Liver (tissue), 5 donors: ENCODE measurements around the gene TAL1. TPM values are rescaled to one million over a fixed set of nuclear protein-coding genes. Genes with fewer than 3 reads are reported as not detected.

Experiments used
- HNF4A ChIP-seq, 2 donors: conservative IDR thresholded peaks; 2 replicates each; pipeline ENCODE4 v1.6.1; 2016; ENCODE audit warnings: antibody characterized with exemption in 2 of 2, mild to moderate bottlenecking in 2 of 2
- NR2F2 ChIP-seq: IDR thresholded peaks from 2 replicates; pipeline ENCODE4 v1.6.1; 2016; ENCODE audit warnings: antibody characterized with exemption
- RXRA ChIP-seq, 2 donors: IDR thresholded peaks; 2 replicates each; pipeline ENCODE4 v1.6.1; 2017 to 2018; ENCODE audit warnings: antibody characterized with exemption in 2 of 2, mild to moderate bottlenecking in 1 of 2
- polyA plus RNA-seq, 2 donors: library from polyadenylated mRNA; stranded (reverse) in 1 of 2; unstranded in 1 of 2; fragments of 200-250 nt in 1 of 2; fragments of >200 nt in 1 of 2; fragmentation: Nextera tagmentation in 1 of 2; extraction: Ambion mirVana in 1 of 2; gene quantifications; one replicate each; pipeline versions ENCODE4 v1.2.1 to v1.2.3, GENCODE V29; 2013 to 2015
- total RNA-seq, 2 donors: library from RNA; depleted of rRNA; stranded (reverse); fragments of >200 nt; gene quantifications; one replicate each; pipeline ENCODE4 v1.2.3, GENCODE V29; 2014
- TF ChIP-seq, protein P1 (sequence below): fragments of 150-350 bp; IDR thresholded peaks from 2 replicates; pipeline ENCODE4 v1.5.1; 2017; ENCODE audit warnings: improper control_type of control experiment, low read depth, low read length; ENCODE audit not compliant: missing input control
- donor health status: healthy.
- donor health status: healthy.
- donor health status: healthy.

Gene TAL1
- total and polyA plus RNA-seq, 4 donors: 0.79 to 184 (median 2.3) TPM

DNA sequence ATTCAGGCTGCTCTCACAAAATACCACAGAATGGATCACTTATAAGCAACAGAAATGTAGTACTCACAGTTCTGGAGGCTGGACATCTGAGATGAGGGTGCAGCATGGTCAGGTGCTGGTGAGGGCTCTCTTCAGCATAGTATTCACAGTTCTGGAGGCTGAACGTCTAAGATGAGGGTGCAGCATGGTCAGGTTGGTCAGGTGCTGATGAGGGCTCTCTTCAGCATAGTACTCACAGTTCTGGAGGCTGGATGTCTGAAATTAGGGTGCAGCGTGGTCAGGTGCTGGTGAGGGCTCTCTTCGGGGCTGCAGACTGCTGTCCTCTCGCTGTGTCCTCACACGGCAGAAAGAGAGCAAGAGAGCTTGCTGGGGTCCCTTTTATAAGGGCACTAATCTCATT, 59.2 kb downstream of the TAL1 start (continued):
- TF ChIP-seq, protein P1, sequence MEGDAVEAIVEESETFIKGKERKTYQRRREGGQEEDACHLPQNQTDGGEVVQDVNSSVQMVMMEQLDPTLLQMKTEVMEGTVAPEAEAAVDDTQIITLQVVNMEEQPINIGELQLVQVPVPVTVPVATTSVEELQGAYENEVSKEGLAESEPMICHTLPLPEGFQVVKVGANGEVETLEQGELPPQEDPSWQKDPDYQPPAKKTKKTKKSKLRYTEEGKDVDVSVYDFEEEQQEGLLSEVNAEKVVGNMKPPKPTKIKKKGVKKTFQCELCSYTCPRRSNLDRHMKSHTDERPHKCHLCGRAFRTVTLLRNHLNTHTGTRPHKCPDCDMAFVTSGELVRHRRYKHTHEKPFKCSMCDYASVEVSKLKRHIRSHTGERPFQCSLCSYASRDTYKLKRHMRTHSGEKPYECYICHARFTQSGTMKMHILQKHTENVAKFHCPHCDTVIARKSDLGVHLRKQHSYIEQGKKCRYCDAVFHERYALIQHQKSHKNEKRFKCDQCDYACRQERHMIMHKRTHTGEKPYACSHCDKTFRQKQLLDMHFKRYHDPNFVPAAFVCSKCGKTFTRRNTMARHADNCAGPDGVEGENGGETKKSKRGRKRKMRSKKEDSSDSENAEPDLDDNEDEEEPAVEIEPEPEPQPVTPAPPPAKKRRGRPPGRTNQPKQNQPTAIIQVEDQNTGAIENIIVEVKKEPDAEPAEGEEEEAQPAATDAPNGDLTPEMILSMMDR: no peak
- TF ChIP-seq HNF4A (conservative IDR thresholded peaks at IDR 0.05) (no peak), RXRA (IDR thresholded peaks at IDR 0.05) (no peak), NR2F2 (no peak)

Other genes with a start within 250 kb of the TAL1 start
- gene CYP4X1, start 208.6 kb downstream of the TAL1 start, total RNA-seq: 1 to 10 TPM in 1 of 2 donors, under 1 TPM in 1; 0.56 to 4.9 TPM
- 1 to 10 TPM; 1.5 to 2.6 TPM for gene CYP4X1, start 208.6 kb downstream of the TAL1 start, polyA plus RNA-seq
- under 1 TPM; 0.09 to 0.50 TPM for gene CYP4Z1, start 165.0 kb downstream of the TAL1 start, total RNA-seq
- under 1 TPM; 0.20 to 0.21 TPM for gene CYP4Z1, start 165.0 kb downstream of the TAL1 start, polyA plus RNA-seq
- gene CYP4A22, start 94.8 kb downstream of the TAL1 start, total RNA-seq: 10 to 100 TPM; 18.3 to 66.9 TPM
- gene CYP4A22, start 94.8 kb downstream of the TAL1 start, polyA plus RNA-seq: 10 to 100 TPM; 64.6 to 95.7 TPM
- 1 to 10 TPM in 1 of 2 donors, under 1 TPM in 1; 0.75 to 1.1 TPM for gene PDZK1IP1, start 42.2 kb downstream of the TAL1 start, total RNA-seq
- gene PDZK1IP1, start 42.2 kb downstream of the TAL1 start, polyA plus RNA-seq: 1 to 10 TPM in 1 of 2 donors, under 1 TPM in 1; 0.89 to 2.2 TPM
- 10 to 100 TPM in 1 of 2 donors, under 1 TPM in 1; 0.84 to 20.5 TPM for gene STIL, start 81.9 kb upstream of the TAL1 start, total RNA-seq
- gene STIL, start 81.9 kb upstream of the TAL1 start, polyA plus RNA-seq: under 1 TPM; 0.26 to 0.67 TPM
- gene CMPK1, start 101.6 kb upstream of the TAL1 start, total RNA-seq: 100 to 1,000 TPM in 1 of 2 donors, 10 to 100 TPM in 1; 66.8 to 146 TPM
- 10 to 100 TPM; 74.5 to 99.5 TPM for gene CMPK1, start 101.6 kb upstream of the TAL1 start, polyA plus RNA-seq
- gene FOXE3, start 184.1 kb upstream of the TAL1 start, total RNA-seq: not detected
- gene FOXE3, start 184.1 kb upstream of the TAL1 start, polyA plus RNA-seq: not detected
- under 1 TPM; 0.05 to 0.08 TPM for gene FOXD2, start 205.8 kb upstream of the TAL1 start, total RNA-seq
- gene FOXD2, start 205.8 kb upstream of the TAL1 start, polyA plus RNA-seq: under 1 TPM in 1 of 2 donors, not detected in 1; 0.17 TPM